Endothelial cell of umbilical vein (primary cell): ENCODE data around the gene GUCY2D.

Experiments
- EZH2 ChIP-seq: IDR thresholded peaks from 2 replicates; pipeline ENCODE4 v1.6.1; 2012; ENCODE audit warnings: borderline replicate concordance, low read depth, mild to moderate bottlenecking, moderate library complexity, low read length, inconsistent platforms; ENCODE audit not compliant: severe bottlenecking
- JUN ChIP-seq: IDR thresholded peaks from 2 replicates; pipeline ENCODE4 v1.6.1; 2011; ENCODE audit warnings: borderline replicate concordance, low read depth; ENCODE audit not compliant: insufficient read length, insufficient read depth
- POLR2A ChIP-seq: IDR thresholded peaks from 2 replicates; pipeline ENCODE4 v1.6.1; 2012; ENCODE audit warnings: low read depth, mild to moderate bottlenecking, control low read depth, low read length
- TF ChIP-seq, protein P1 (sequence below), 2 donors: IDR thresholded peaks; 1 replicate in 1 of 2; 2 replicates in 1 of 2; pipeline ENCODE4 v1.5.1; 2011; ENCODE audit warnings: low read length in 2 of 2, mild to moderate bottlenecking in 2 of 2, moderate library complexity in 2 of 2, control low read depth in 1 of 2, inconsistent platforms in 1 of 2, low read depth in 1 of 2; ENCODE audit not compliant: insufficient read depth in 1 of 2; ENCODE audit errors: extremely low read depth in 1 of 2
- TF ChIP-seq, protein P2 (sequence below): IDR thresholded peaks from 2 replicates; pipeline ENCODE4 v1.6.1; 2011; ENCODE audit not compliant: insufficient read depth, insufficient read length

DNA sequence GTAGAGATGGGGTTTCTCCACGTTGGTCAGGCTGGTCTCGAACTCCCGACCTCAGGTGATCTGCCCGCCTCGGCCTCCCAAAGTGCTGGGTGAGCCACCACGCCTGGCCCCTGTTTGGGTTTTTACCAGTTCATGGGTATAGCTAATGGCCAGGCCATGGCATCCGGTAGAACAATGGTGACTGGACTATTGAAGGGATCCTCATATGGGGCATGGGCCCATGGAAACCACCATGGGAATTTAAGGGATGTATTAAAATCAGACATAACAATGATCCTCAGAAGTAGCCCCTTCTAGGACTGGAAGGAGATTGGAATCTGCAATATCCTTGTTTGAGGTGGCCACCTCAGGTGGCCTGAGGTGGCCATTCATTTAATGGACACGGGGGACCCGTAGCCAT is 17.5 kb upstream of the GUCY2D start:
- TF ChIP-seq, protein P1, sequence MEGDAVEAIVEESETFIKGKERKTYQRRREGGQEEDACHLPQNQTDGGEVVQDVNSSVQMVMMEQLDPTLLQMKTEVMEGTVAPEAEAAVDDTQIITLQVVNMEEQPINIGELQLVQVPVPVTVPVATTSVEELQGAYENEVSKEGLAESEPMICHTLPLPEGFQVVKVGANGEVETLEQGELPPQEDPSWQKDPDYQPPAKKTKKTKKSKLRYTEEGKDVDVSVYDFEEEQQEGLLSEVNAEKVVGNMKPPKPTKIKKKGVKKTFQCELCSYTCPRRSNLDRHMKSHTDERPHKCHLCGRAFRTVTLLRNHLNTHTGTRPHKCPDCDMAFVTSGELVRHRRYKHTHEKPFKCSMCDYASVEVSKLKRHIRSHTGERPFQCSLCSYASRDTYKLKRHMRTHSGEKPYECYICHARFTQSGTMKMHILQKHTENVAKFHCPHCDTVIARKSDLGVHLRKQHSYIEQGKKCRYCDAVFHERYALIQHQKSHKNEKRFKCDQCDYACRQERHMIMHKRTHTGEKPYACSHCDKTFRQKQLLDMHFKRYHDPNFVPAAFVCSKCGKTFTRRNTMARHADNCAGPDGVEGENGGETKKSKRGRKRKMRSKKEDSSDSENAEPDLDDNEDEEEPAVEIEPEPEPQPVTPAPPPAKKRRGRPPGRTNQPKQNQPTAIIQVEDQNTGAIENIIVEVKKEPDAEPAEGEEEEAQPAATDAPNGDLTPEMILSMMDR (IDR thresholded peaks at IDR 0.05; ENCODE audit: extremely low read depth in 1 of 2, insufficient read depth in 1 of 2, low read depth in 1 of 2, low read length in 2 of 2): no peak
- TF ChIP-seq EZH2: no peak
- no peak for TF ChIP-seq POLR2A
- TF ChIP-seq, protein P2, sequence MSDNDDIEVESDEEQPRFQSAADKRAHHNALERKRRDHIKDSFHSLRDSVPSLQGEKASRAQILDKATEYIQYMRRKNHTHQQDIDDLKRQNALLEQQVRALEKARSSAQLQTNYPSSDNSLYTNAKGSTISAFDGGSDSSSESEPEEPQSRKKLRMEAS: no peak
- no peak for TF ChIP-seq JUN
